CD4-positive, alpha-beta memory T cell (primary cell): ENCODE data around the gene TTC4. TPM values are rescaled to one million over a fixed set of nuclear protein-coding genes. Genes with fewer than 3 reads are reported as not detected.

Experiments used
- CTCF ChIA-PET: fragments of 350-600 bp; sonication (Branson Sonifier 250); formaldehyde crosslinking; loops from one replicate; lab custom pipeline; 2021; ENCODE audit warnings: inconsistent platforms; ENCODE audit not compliant: partially characterized antibody; lab: Charles Lee
- POLR2A ChIA-PET: fragments of 350-600 bp; sonication (Branson Sonifier 250); formaldehyde crosslinking; loops from one replicate; lab custom pipeline; 2021; ENCODE audit not compliant: partially characterized antibody; lab: Charles Lee
- DNase-seq, 5 donors: peaks; one replicate each; pipeline versions ENCODE4 v3.0.0 to v3.0.0-alpha.2; 2020 to 2022; ENCODE audit warnings: mixed read lengths in 1 of 5
- H3K27ac ChIP-seq: one replicate; pipeline ENCODE4 v1.7.0; 2013; ENCODE audit warnings: low read depth, low read length
- H3K27me3 ChIP-seq: 2 replicates; pipeline ENCODE4 v1.7.0; 2013; ENCODE audit warnings: mild to moderate bottlenecking, low read length, moderate library complexity; ENCODE audit not compliant: insufficient read depth
- H3K36me3 ChIP-seq: 2 replicates; pipeline ENCODE4 v1.7.0; 2013; ENCODE audit warnings: mild to moderate bottlenecking, low read length, moderate library complexity; ENCODE audit not compliant: insufficient read depth
- H3K4me1 ChIP-seq: 2 replicates; pipeline ENCODE4 v1.7.0; 2013; ENCODE audit warnings: mild to moderate bottlenecking, low read length, moderate library complexity; ENCODE audit not compliant: insufficient read depth
- H3K4me3 ChIP-seq, 2 donors: one replicate each; pipeline ENCODE4 v1.7.0; 2013; ENCODE audit warnings: low read length in 2 of 2, mild to moderate bottlenecking in 1 of 2
- H3K9me3 ChIP-seq, 2 donors: one replicate each; pipeline ENCODE4 v1.7.0; 2013; ENCODE audit warnings: low read length in 2 of 2, control low read depth in 1 of 2; ENCODE audit not compliant: control insufficient read depth in 1 of 2
- H3K27ac Mint-ChIP-seq, 7 donors: one replicate each; pipeline ENCODE4 v1.8.0; 2020 to 2021; ENCODE audit warnings: mixed read lengths in 7 of 7, mild to moderate bottlenecking in 6 of 7, inconsistent platforms in 3 of 7, moderate library complexity in 3 of 7
- H3K27me3 Mint-ChIP-seq, 2 donors: one replicate each; pipeline ENCODE4 v1.8.0; 2020 to 2021; ENCODE audit warnings: mixed read lengths in 2 of 2
- H3K36me3 Mint-ChIP-seq, 2 donors: one replicate each; pipeline ENCODE4 v1.8.0; 2020 to 2021; ENCODE audit warnings: mixed read lengths in 2 of 2, inconsistent platforms in 1 of 2, mild to moderate bottlenecking in 1 of 2
- H3K4me1 Mint-ChIP-seq, 4 donors: one replicate each; pipeline ENCODE4 v1.8.0; 2020 to 2021; ENCODE audit warnings: mixed read lengths in 4 of 4, mild to moderate bottlenecking in 1 of 4
- H3K4me3 Mint-ChIP-seq, 8 donors: one replicate each; pipeline ENCODE4 v1.8.0; 2020 to 2021; ENCODE audit warnings: mixed read lengths in 8 of 8, mild to moderate bottlenecking in 7 of 8, moderate library complexity in 6 of 8, inconsistent platforms in 3 of 8
- H3K9me3 Mint-ChIP-seq, 8 donors: one replicate each; pipeline ENCODE4 v1.8.0; 2020 to 2021; ENCODE audit warnings: mixed read lengths in 8 of 8, mild to moderate bottlenecking in 5 of 8, inconsistent platforms in 3 of 8, moderate library complexity in 1 of 8
- intact Hi-C: fragments of 100-400 bp; cut with micrococcal nuclease; formaldehyde crosslinking; loops from one replicate; pipeline ENCODE4 v1.15.1; 2023
- polyA plus RNA-seq, 2 donors: library from polyadenylated mRNA; unstranded; fragments of 300-500 nt; fragmentation: Illumina TruSeq; gene quantifications; one replicate each; pipeline ENCODE4 v1.2.3, GENCODE V29; 2021
- total RNA-seq, 2 experiments: library from RNA; stranded (reverse); gene quantifications; one replicate each; pipeline ENCODE4 v1.2.3, GENCODE V29; 2021

Gene TTC4
- total and polyA plus RNA-seq, 4 experiments from 2014 or later, result 20.0 to 24.5 (median 23.0) TPM

GRCh38 chr1:54701996-54702395 is 13.7 kb upstream of the TTC4 start:
- POLR2A ChIA-PET, result no interaction called here

GRCh38 chr1:54703471-54703870 is 12.2 kb upstream of the TTC4 start:
- Mint-ChIP-seq H3K4me3 (no peak overlapping the region), H3K27ac (no peak overlapping the region), H3K9me3 (no peaks in the 10 kb centered on the region), H3K27me3 (peaks cover 19 to 20% of the 10 kb centered on the region in 2 donors), H3K4me1 (peaks cover 0 to 1% (median 0%) of the 10 kb centered on the region in 4 donors), H3K36me3 (no peaks in the 10 kb centered on the region)
- Histone ChIP-seq H3K36me3 (no peaks in the 10 kb centered on the region), H3K4me3 (no peak overlapping the region), H3K9me3 (no peaks in the 10 kb centered on the region), H3K27me3 (no peaks in the 10 kb centered on the region), H3K4me1 (no peaks in the 10 kb centered on the region), H3K27ac (no peak overlapping the region)
- CTCF ChIA-PET, result no interaction called here
- intact Hi-C loops, result no loop called here
- DNase-seq, result no peak
- POLR2A ChIA-PET, result no interaction called here

More at GRCh38 chr1:54701996-54702395, 13.7 kb upstream of the TTC4 start:
- Mint-ChIP-seq H3K9me3 (no peaks in the 10 kb centered on the region), H3K27me3 (peaks cover 17 to 25% of the 10 kb centered on the region in 2 donors), H3K4me1 (peaks cover 0 to 1% (median 0%) of the 10 kb centered on the region in 4 donors), H3K27ac (no peak overlapping the region), H3K36me3 (no peaks in the 10 kb centered on the region), H3K4me3 (no peak overlapping the region)
- no peaks in the 10 kb centered on the region for H3K36me3 ChIP-seq
- no peak for DNase-seq
- intact Hi-C loops, result no loop called here
- H3K27ac ChIP-seq, result no peak overlapping the region
- no peaks in the 10 kb centered on the region for H3K4me1 ChIP-seq
- H3K9me3 ChIP-seq, result no peaks in the 10 kb centered on the region
- no peak overlapping the region for H3K4me3 ChIP-seq
- CTCF ChIA-PET, result no interaction called here
- H3K27me3 ChIP-seq, result no peaks in the 10 kb centered on the region

GRCh38 chr1:54705153-54705552 is 10.5 kb upstream of the TTC4 start:
- intact Hi-C loops, result no loop called here
- CTCF ChIA-PET, result no interaction called here

GRCh38 chr1:54706419-54706818 is 9.2 kb upstream of the TTC4 start:
- Mint-ChIP-seq H3K36me3 (no peaks in the 10 kb centered on the region), H3K27ac (no peak overlapping the region)

More at GRCh38 chr1:54705153-54705552, 10.5 kb upstream of the TTC4 start:
- POLR2A ChIA-PET, result interaction anchor here (1.5 kb wide), 1 partner anchor 11 kb away, joined by 4 read pairs; the partner anchor contains the start of gene TTC4
- no peak for DNase-seq
- Histone ChIP-seq H3K27me3 (no peaks in the 10 kb centered on the region), H3K9me3 (no peaks in the 10 kb centered on the region), H3K27ac (no peak overlapping the region), H3K36me3 (no peaks in the 10 kb centered on the region), H3K4me1 (no peaks in the 10 kb centered on the region), H3K4me3 (no peak overlapping the region)
- H3K4me1 Mint-ChIP-seq, result peaks cover 0 to 1% (median 0%) of the 10 kb centered on the region in 4 donors
- H3K9me3 Mint-ChIP-seq, result no peaks in the 10 kb centered on the region
- peaks cover 17 to 24% of the 10 kb centered on the region in 2 donors for H3K27me3 Mint-ChIP-seq
- no peaks in the 10 kb centered on the region for H3K36me3 Mint-ChIP-seq
- no peak overlapping the region for H3K4me3 Mint-ChIP-seq
- H3K27ac Mint-ChIP-seq, result no peak overlapping the region

GRCh38 chr1:54708385-54708784 is 7.3 kb upstream of the TTC4 start:
- Histone ChIP-seq H3K27me3 (no peaks in the 10 kb centered on the region), H3K27ac (no peak overlapping the region), H3K36me3 (no peaks in the 10 kb centered on the region), H3K4me3 (no peak overlapping the region), H3K4me1 (no peaks in the 10 kb centered on the region), H3K9me3 (no peaks in the 10 kb centered on the region)
- Mint-ChIP-seq H3K27me3 (peaks cover 13 to 18% of the 10 kb centered on the region in 2 donors), H3K27ac (no peak overlapping the region), H3K36me3 (no peaks in the 10 kb centered on the region), H3K4me3 (no peak overlapping the region), H3K9me3 (peaks cover 0 to 1% (median 0%) of the 10 kb centered on the region in 8 donors), H3K4me1 (no peaks in the 10 kb centered on the region)
- ChIA-PET CTCF (no interaction called here), POLR2A (interaction anchor here (1.0 kb wide), 1 partner anchor 14 kb away, joined by 3 read pairs; no protein-coding TSS in a partner anchor)
- intact Hi-C loops, result no loop called here
- no peak for DNase-seq

More at GRCh38 chr1:54706419-54706818, 9.2 kb upstream of the TTC4 start:
- Histone ChIP-seq H3K4me1 (no peaks in the 10 kb centered on the region), H3K27me3 (no peaks in the 10 kb centered on the region), H3K36me3 (no peaks in the 10 kb centered on the region), H3K27ac (no peak overlapping the region), H3K9me3 (no peaks in the 10 kb centered on the region), H3K4me3 (no peak overlapping the region)
- Mint-ChIP-seq H3K27me3 (peaks cover 15 to 24% of the 10 kb centered on the region in 2 donors), H3K4me1 (no peaks in the 10 kb centered on the region), H3K9me3 (peaks cover 0 to 1% (median 0%) of the 10 kb centered on the region in 8 donors), H3K4me3 (no peak overlapping the region)
- no peak for DNase-seq
- ChIA-PET CTCF (no interaction called here), POLR2A (no interaction called here)
- intact Hi-C loops, result no loop called here

- DNase-seq, result no peak
- Histone ChIP-seq H3K4me3 (no peak overlapping the region), H3K27ac (no peak overlapping the region), H3K9me3 (no peaks in the 10 kb centered on the region), H3K36me3 (no peaks in the 10 kb centered on the region), H3K27me3 (no peaks in the 10 kb centered on the region), H3K4me1 (no peaks in the 10 kb centered on the region)
- Mint-ChIP-seq H3K27me3 (peaks cover 11 to 16% of the 10 kb centered on the region in 2 donors), H3K9me3 (peaks cover 0 to 1% (median 0%) of the 10 kb centered on the region in 8 donors), H3K4me1 (peaks cover 0 to 5% (median 1%) of the 10 kb centered on the region in 4 donors), H3K36me3 (no peaks in the 10 kb centered on the region), H3K27ac (no peak overlapping the region), H3K4me3 (no peak overlapping the region)
- POLR2A ChIA-PET, result no interaction called here
- CTCF ChIA-PET, result no interaction called here
- intact Hi-C loops, result no loop called here
These were observed 5.9 kb upstream of the TTC4 start for GRCh38 chr1:54709547-54710292.

- Mint-ChIP-seq H3K36me3 (no peaks in the 10 kb centered on the region), H3K9me3 (peaks cover 0 to 1% (median 0%) of the 10 kb centered on the region in 8 donors), H3K4me1 (peaks cover 5 to 10% (median 7%) of the 10 kb centered on the region in 4 donors), H3K27me3 (peaks cover 7 to 16% of the 10 kb centered on the region in 2 donors), H3K27ac (no peak overlapping the region), H3K4me3 (peak overlapping the region in 1 of 8 donors; percentile 21)
- Histone ChIP-seq H3K27ac (no peak overlapping the region), H3K9me3 (no peaks in the 10 kb centered on the region), H3K27me3 (no peaks in the 10 kb centered on the region), H3K36me3 (no peaks in the 10 kb centered on the region), H3K4me3 (no peak overlapping the region), H3K4me1 (peaks cover 6% of the 10 kb centered on the region)
- no peak for DNase-seq
- CTCF ChIA-PET, result no interaction called here
- intact Hi-C loops, result no loop called here
- POLR2A ChIA-PET, result no interaction called here
These were observed 5.2 kb upstream of the TTC4 start for GRCh38 chr1:54710434-54710833.
